ENCODE results near the gene PPEF2.

The PPEF2 gene

GRCh38 chr4:75822416-75822815 is 79.8 kb downstream of the PPEF2 start:
- Histone ChIP-seq H3K27ac (no peak overlapping the region), H3K4me2 (no peak overlapping the region), H4K20me1 (ENCODE audit: insufficient read depth) (no peaks in the 10 kb centered on the region), H3K4me1 (ENCODE audit: low read depth, poor library complexity, severe bottlenecking) (no peaks in the 10 kb centered on the region), H2AFZ (ENCODE audit: low read depth) (no peak overlapping the region), H3K4me3 (IDR thresholded peaks at IDR 0.05; ENCODE audit: insufficient read depth, low read depth, low read length) (no peak overlapping the region), H3K36me3 (ENCODE audit: insufficient read depth) (no peaks in the 10 kb centered on the region), H3K9ac (no peak overlapping the region), H3K27me3 (ENCODE audit: insufficient read depth, low read depth) (no peaks in the 10 kb centered on the region), H3K79me2 (ENCODE audit: insufficient read depth, low read depth) (no peaks in the 10 kb centered on the region)
- TF ChIP-seq CTCF (conservative IDR thresholded peaks at IDR 0.05; ENCODE audit: low read depth, low read length): no peak

- no peaks in the 10 kb centered on the region for H3K27me3 ChIP-seq (ENCODE audit: insufficient read depth, low read depth)
- H3K9ac ChIP-seq: no peak overlapping the region
- no peak overlapping the region for H3K27ac ChIP-seq
- H3K4me1 ChIP-seq (ENCODE audit: low read depth, poor library complexity, severe bottlenecking): no peaks in the 10 kb centered on the region
- no peak overlapping the region for H2AFZ ChIP-seq (ENCODE audit: low read depth)
- H3K4me3 ChIP-seq (IDR thresholded peaks at IDR 0.05; ENCODE audit: insufficient read depth, low read depth, low read length): no peak overlapping the region
- H3K4me2 ChIP-seq: no peak overlapping the region
- no peak for TF ChIP-seq CTCF (conservative IDR thresholded peaks at IDR 0.05; ENCODE audit: low read depth, low read length)
- no peaks in the 10 kb centered on the region for H3K79me2 ChIP-seq (ENCODE audit: insufficient read depth, low read depth)
- no peaks in the 10 kb centered on the region for H3K36me3 ChIP-seq (ENCODE audit: insufficient read depth)
- no peaks in the 10 kb centered on the region for H4K20me1 ChIP-seq (ENCODE audit: insufficient read depth)
Measured at GRCh38 chr4:75821966-75822365, 80.3 kb downstream of the PPEF2 start.

- Histone ChIP-seq H3K79me2 (ENCODE audit: insufficient read depth, low read depth) (no peaks in the 10 kb centered on the region), H3K4me1 (ENCODE audit: low read depth, poor library complexity, severe bottlenecking) (no peaks in the 10 kb centered on the region), H3K4me2 (no peak overlapping the region), H3K27ac (no peak overlapping the region), H3K9ac (no peak overlapping the region), H3K27me3 (ENCODE audit: insufficient read depth, low read depth) (no peaks in the 10 kb centered on the region), H2AFZ (ENCODE audit: low read depth) (no peak overlapping the region), H3K36me3 (ENCODE audit: insufficient read depth) (no peaks in the 10 kb centered on the region), H3K4me3 (IDR thresholded peaks at IDR 0.05; ENCODE audit: insufficient read depth, low read depth, low read length) (no peak overlapping the region), H4K20me1 (ENCODE audit: insufficient read depth) (no peaks in the 10 kb centered on the region)
- TF ChIP-seq CTCF (conservative IDR thresholded peaks at IDR 0.05; ENCODE audit: low read depth, low read length): no peak
Measured at GRCh38 chr4:75821216-75821615, 81.0 kb downstream of the PPEF2 start.

GRCh38 chr4:75820676-75821075 is 81.6 kb downstream of the PPEF2 start:
- Histone ChIP-seq H3K79me2 (ENCODE audit: insufficient read depth, low read depth) (no peaks in the 10 kb centered on the region), H2AFZ (ENCODE audit: low read depth) (no peak overlapping the region), H3K4me2 (no peak overlapping the region), H3K27me3 (ENCODE audit: insufficient read depth, low read depth) (no peaks in the 10 kb centered on the region), H3K4me3 (IDR thresholded peaks at IDR 0.05; ENCODE audit: insufficient read depth, low read depth, low read length) (no peak overlapping the region), H4K20me1 (ENCODE audit: insufficient read depth) (no peaks in the 10 kb centered on the region), H3K9ac (no peak overlapping the region), H3K27ac (no peak overlapping the region), H3K4me1 (ENCODE audit: low read depth, poor library complexity, severe bottlenecking) (no peaks in the 10 kb centered on the region), H3K36me3 (ENCODE audit: insufficient read depth) (no peaks in the 10 kb centered on the region)
- no peak for TF ChIP-seq CTCF (conservative IDR thresholded peaks at IDR 0.05; ENCODE audit: low read depth, low read length)

GRCh38 chr4:75820197-75820596 is 82.1 kb downstream of the PPEF2 start:
- H3K9ac ChIP-seq: no peak overlapping the region
- no peak overlapping the region for H2AFZ ChIP-seq (ENCODE audit: low read depth)
- H3K27me3 ChIP-seq (ENCODE audit: insufficient read depth, low read depth): no peaks in the 10 kb centered on the region
- H3K79me2 ChIP-seq (ENCODE audit: insufficient read depth, low read depth): no peaks in the 10 kb centered on the region
- no peaks in the 10 kb centered on the region for H3K36me3 ChIP-seq (ENCODE audit: insufficient read depth)
- H3K4me2 ChIP-seq: no peak overlapping the region
- no peak overlapping the region for H3K27ac ChIP-seq
- no peak for TF ChIP-seq CTCF (conservative IDR thresholded peaks at IDR 0.05; ENCODE audit: low read depth, low read length)
- no peaks in the 10 kb centered on the region for H4K20me1 ChIP-seq (ENCODE audit: insufficient read depth)
- H3K4me1 ChIP-seq (ENCODE audit: low read depth, poor library complexity, severe bottlenecking): no peaks in the 10 kb centered on the region
- H3K4me3 ChIP-seq (IDR thresholded peaks at IDR 0.05; ENCODE audit: insufficient read depth, low read depth, low read length): no peak overlapping the region

Data from KMS-11 (cell line).